ENCODE results near the gene OPRD1. TPM values are rescaled to one million over a fixed set of nuclear protein-coding genes. Genes with fewer than 3 reads are reported as not detected.

OPRD1 gene
- total and polyA plus RNA-seq, 4 donors: 0.28 to 1.4 (median 0.66) TPM

GRCh38 chr1:28894785-28895184 lies 82.8 kb downstream of the OPRD1 start:
- Histone ChIP-seq H3K4me1 (ENCODE audit: control insufficient read depth, insufficient read depth, low read length) (peaks cover 4% of the 10 kb centered on the region), H3K27ac (ENCODE audit: low read depth, low read length) (no peak overlapping the region), H3K36me3 (ENCODE audit: control insufficient read depth, insufficient read depth, low read length) (no peaks in the 10 kb centered on the region), H3K9me3 (ENCODE audit: control insufficient read depth, insufficient read depth, low read length) (no peaks in the 10 kb centered on the region), H3K4me3 (ENCODE audit: low read depth, low read length) (no peak overlapping the region), H3K27me3 (ENCODE audit: control insufficient read depth, insufficient read depth, low read length) (no peaks in the 10 kb centered on the region)
- WGBS (ENCODE audit: insufficient coverage): no CpG with 5 or more reads among the region's 2 CpGs
- DNase-seq (ENCODE audit: low read depth in 4 of 6, low spot score in 6 of 6): no peak

DNA sequence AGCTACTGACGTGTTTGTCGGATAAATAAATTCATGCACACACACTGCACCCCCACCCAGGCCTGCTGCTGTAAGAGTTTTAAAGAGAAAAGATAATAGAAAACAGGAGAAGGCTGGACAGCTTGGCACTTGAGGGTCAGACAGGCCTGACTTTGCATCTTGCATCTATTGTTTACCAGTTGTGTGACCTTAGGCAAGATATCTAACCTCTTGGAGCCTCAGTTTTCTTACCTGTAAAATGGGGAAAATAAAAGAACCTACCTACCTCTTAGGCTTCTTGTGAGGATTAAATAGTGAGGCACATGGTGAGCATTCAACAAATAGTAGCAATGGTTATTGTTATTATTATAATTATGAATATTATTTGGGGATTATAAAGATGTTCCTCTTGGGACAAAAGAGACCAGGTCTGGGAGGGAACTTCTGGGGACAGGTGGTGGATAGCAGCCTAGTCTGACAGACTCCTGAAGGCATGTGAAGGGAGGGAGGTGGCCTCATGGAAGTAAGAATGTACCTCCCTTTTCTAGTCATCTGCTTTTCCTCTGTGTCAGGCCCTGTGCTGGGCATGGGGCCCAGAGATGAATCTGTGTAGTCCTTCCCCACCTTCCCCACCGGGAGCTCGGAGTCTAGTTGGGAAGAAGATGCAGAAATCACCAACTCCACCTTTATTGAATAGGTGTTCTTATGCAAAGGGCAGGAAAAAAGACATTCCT lies 84.1 kb downstream of the OPRD1 start:
- no peak for DNase-seq (ENCODE audit: low read depth in 4 of 6, low spot score in 6 of 6)
- Histone ChIP-seq H3K27me3 (ENCODE audit: control insufficient read depth, insufficient read depth, low read length) (no peaks in the 10 kb centered on the region), H3K9me3 (ENCODE audit: control insufficient read depth, insufficient read depth, low read length) (no peaks in the 10 kb centered on the region), H3K4me3 (ENCODE audit: low read depth, low read length) (no peak overlapping the region), H3K4me1 (ENCODE audit: control insufficient read depth, insufficient read depth, low read length) (peaks cover 4% of the 10 kb centered on the region), H3K36me3 (ENCODE audit: control insufficient read depth, insufficient read depth, low read length) (no peaks in the 10 kb centered on the region), H3K27ac (ENCODE audit: low read depth, low read length) (no peak overlapping the region)
- WGBS (ENCODE audit: insufficient coverage): no CpG with 5 or more reads among the region's 4 CpGs

DNA sequence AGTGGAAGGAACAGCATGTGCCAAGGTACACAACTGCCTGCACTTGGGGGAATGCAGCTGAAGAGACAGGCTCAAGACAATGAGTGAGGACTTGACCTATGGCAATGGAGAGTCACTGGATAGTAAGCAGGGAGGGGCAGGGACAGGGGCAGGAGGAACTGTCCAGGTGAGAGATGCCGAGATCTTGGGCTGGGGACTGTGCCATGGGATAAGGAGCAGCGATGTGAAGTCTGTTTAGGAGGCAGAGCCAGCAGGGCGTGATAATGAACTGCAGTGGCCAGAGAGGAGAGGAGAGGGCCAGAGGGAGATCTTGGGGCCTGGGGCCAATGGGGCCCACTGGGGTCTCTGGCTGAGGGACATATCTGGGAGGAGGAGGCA lies 84.6 kb downstream of the OPRD1 start:
- peaks cover 4% of the 10 kb centered on the region for H3K4me1 ChIP-seq (ENCODE audit: control insufficient read depth, insufficient read depth, low read length)
- no peak for DNase-seq (ENCODE audit: low read depth in 4 of 6, low spot score in 6 of 6)
- WGBS (ENCODE audit: insufficient coverage): 61% methylated on average over 3 of the region's 3 CpGs
- H3K36me3 ChIP-seq (ENCODE audit: control insufficient read depth, insufficient read depth, low read length): no peaks in the 10 kb centered on the region
- no peak overlapping the region for H3K4me3 ChIP-seq (ENCODE audit: low read depth, low read length)
- H3K27ac ChIP-seq (ENCODE audit: low read depth, low read length): no peak overlapping the region
- no peaks in the 10 kb centered on the region for H3K9me3 ChIP-seq (ENCODE audit: control insufficient read depth, insufficient read depth, low read length)
- no peaks in the 10 kb centered on the region for H3K27me3 ChIP-seq (ENCODE audit: control insufficient read depth, insufficient read depth, low read length)

- no peak for DNase-seq (ENCODE audit: low read depth in 4 of 6, low spot score in 6 of 6)
- 75% methylated on average over 3 of the region's 4 CpGs for WGBS (ENCODE audit: insufficient coverage)
- H3K4me1 ChIP-seq (ENCODE audit: control insufficient read depth, insufficient read depth, low read length): peaks cover 4% of the 10 kb centered on the region
- H3K27me3 ChIP-seq (ENCODE audit: control insufficient read depth, insufficient read depth, low read length): no peaks in the 10 kb centered on the region
- no peak overlapping the region for H3K27ac ChIP-seq (ENCODE audit: low read depth, low read length)
- no peaks in the 10 kb centered on the region for H3K9me3 ChIP-seq (ENCODE audit: control insufficient read depth, insufficient read depth, low read length)
- no peak overlapping the region for H3K4me3 ChIP-seq (ENCODE audit: low read depth, low read length)
- no peaks in the 10 kb centered on the region for H3K36me3 ChIP-seq (ENCODE audit: control insufficient read depth, insufficient read depth, low read length)
Observed at GRCh38 chr1:28897789-28898188, 85.8 kb downstream of the OPRD1 start.

DNA sequence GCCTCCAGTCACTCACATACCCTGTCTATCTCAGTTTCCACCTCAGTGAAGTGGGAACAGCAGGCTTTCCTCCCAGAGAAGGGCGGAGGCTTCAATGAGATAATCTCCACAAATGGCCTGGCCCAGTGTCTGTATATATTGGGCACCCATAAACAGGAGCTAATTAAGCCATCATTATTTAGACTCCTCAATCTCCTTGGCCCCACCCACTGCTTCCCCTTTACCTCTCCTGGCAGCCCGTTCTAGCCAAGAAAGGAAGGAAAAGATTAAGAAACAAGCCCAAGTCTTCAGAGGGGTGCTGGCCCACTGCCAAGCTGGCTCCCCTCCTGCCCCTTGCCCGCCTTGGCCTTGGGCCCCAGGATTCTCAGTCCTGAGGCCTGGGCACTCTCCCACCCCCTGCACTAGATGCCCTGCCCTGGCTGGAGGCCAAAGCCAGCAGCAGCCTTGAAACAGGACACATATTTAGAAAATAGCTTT lies 86.5 kb downstream of the OPRD1 start:
- DNase-seq (ENCODE audit: low read depth in 4 of 6, low spot score in 6 of 6): peak in 1 of 6 donors; percentile 30
- peaks cover 4% of the 10 kb centered on the region for H3K4me1 ChIP-seq (ENCODE audit: control insufficient read depth, insufficient read depth, low read length)
- no peaks in the 10 kb centered on the region for H3K9me3 ChIP-seq (ENCODE audit: control insufficient read depth, insufficient read depth, low read length)
- no peak overlapping the region for H3K4me3 ChIP-seq (ENCODE audit: low read depth, low read length)
- no peaks in the 10 kb centered on the region for H3K27me3 ChIP-seq (ENCODE audit: control insufficient read depth, insufficient read depth, low read length)
- no peak overlapping the region for H3K27ac ChIP-seq (ENCODE audit: low read depth, low read length)
- no peaks in the 10 kb centered on the region for H3K36me3 ChIP-seq (ENCODE audit: control insufficient read depth, insufficient read depth, low read length)
- WGBS (ENCODE audit: insufficient coverage): 58% methylated on average over 3 of the region's 3 CpGs

- H3K27ac ChIP-seq (ENCODE audit: low read depth, low read length): no peak overlapping the region
- H3K4me3 ChIP-seq (ENCODE audit: low read depth, low read length): no peak overlapping the region
- WGBS (ENCODE audit: insufficient coverage): 38% methylated on average over 1 of the region's 2 CpGs
- no peak for DNase-seq (ENCODE audit: low read depth in 4 of 6, low spot score in 6 of 6)
- no peaks in the 10 kb centered on the region for H3K9me3 ChIP-seq (ENCODE audit: control insufficient read depth, insufficient read depth, low read length)
- no peaks in the 10 kb centered on the region for H3K27me3 ChIP-seq (ENCODE audit: control insufficient read depth, insufficient read depth, low read length)
- H3K36me3 ChIP-seq (ENCODE audit: control insufficient read depth, insufficient read depth, low read length): no peaks in the 10 kb centered on the region
- peaks cover 4% of the 10 kb centered on the region for H3K4me1 ChIP-seq (ENCODE audit: control insufficient read depth, insufficient read depth, low read length)
Observed at GRCh38 chr1:28899267-28899666, 87.3 kb downstream of the OPRD1 start.

- Histone ChIP-seq H3K4me1 (ENCODE audit: control insufficient read depth, insufficient read depth, low read length) (peaks cover 4% of the 10 kb centered on the region), H3K27me3 (ENCODE audit: control insufficient read depth, insufficient read depth, low read length) (no peaks in the 10 kb centered on the region), H3K9me3 (ENCODE audit: control insufficient read depth, insufficient read depth, low read length) (no peaks in the 10 kb centered on the region), H3K36me3 (ENCODE audit: control insufficient read depth, insufficient read depth, low read length) (no peaks in the 10 kb centered on the region), H3K4me3 (ENCODE audit: low read depth, low read length) (no peak overlapping the region), H3K27ac (ENCODE audit: low read depth, low read length) (no peak overlapping the region)
- 67% methylated on average over 1 of the region's 3 CpGs for WGBS (ENCODE audit: insufficient coverage)
- no peak for DNase-seq (ENCODE audit: low read depth in 4 of 6, low spot score in 6 of 6)
Observed at GRCh38 chr1:28900562-28900961, 88.6 kb downstream of the OPRD1 start.

- Histone ChIP-seq H3K36me3 (ENCODE audit: control insufficient read depth, insufficient read depth, low read length) (no peaks in the 10 kb centered on the region), H3K27ac (ENCODE audit: low read depth, low read length) (no peak overlapping the region), H3K9me3 (ENCODE audit: control insufficient read depth, insufficient read depth, low read length) (no peaks in the 10 kb centered on the region), H3K4me1 (ENCODE audit: control insufficient read depth, insufficient read depth, low read length) (peaks cover 4% of the 10 kb centered on the region), H3K27me3 (ENCODE audit: control insufficient read depth, insufficient read depth, low read length) (no peaks in the 10 kb centered on the region), H3K4me3 (ENCODE audit: low read depth, low read length) (no peak overlapping the region)
- DNase-seq (ENCODE audit: low read depth in 4 of 6, low spot score in 6 of 6): no peak
- WGBS (ENCODE audit: insufficient coverage): no CpG with 5 or more reads among the region's 2 CpGs
Observed at GRCh38 chr1:28902738-28903137, 90.8 kb downstream of the OPRD1 start.

GRCh38 chr1:28905921-28906666 lies 94.1 kb downstream of the OPRD1 start:
- Histone ChIP-seq H3K9me3 (ENCODE audit: control insufficient read depth, insufficient read depth, low read length) (no peaks in the 10 kb centered on the region), H3K4me1 (ENCODE audit: control insufficient read depth, insufficient read depth, low read length) (no peaks in the 10 kb centered on the region), H3K27ac (ENCODE audit: low read depth, low read length) (no peak overlapping the region), H3K27me3 (ENCODE audit: control insufficient read depth, insufficient read depth, low read length) (no peaks in the 10 kb centered on the region), H3K4me3 (ENCODE audit: low read depth, low read length) (no peak overlapping the region), H3K36me3 (ENCODE audit: control insufficient read depth, insufficient read depth, low read length) (no peaks in the 10 kb centered on the region)
- no peak for DNase-seq (ENCODE audit: low read depth in 4 of 6, low spot score in 6 of 6)
- whole genome bisulfite sequencing (ENCODE audit: insufficient coverage): 82% methylated on average over 2 of the region's 8 CpGs

DNA sequence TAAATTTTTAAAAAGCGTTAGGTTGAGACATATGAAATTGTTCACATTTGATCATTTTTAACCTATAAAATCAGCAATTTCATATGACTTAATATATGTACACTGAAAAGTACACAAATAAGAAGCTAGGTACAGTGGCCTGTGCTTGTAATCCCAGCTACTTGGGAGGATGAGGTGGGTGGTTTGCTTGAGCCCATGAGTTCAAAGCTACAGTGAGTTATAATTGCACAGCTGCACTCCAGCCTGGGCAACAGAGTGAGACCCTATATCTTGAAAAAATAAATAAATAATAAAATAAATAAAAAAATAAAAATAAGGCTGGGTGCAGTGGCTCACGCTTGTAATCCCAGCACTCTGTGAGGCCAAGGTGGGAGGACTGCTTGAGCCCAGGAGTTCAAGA lies 97.2 kb downstream of the OPRD1 start:
- no peak for DNase-seq (ENCODE audit: low read depth in 4 of 6, low spot score in 6 of 6)
- no CpG with 5 or more reads among the region's 2 CpGs for WGBS (ENCODE audit: insufficient coverage)
- Histone ChIP-seq H3K4me1 (ENCODE audit: control insufficient read depth, insufficient read depth, low read length) (peaks cover 4% of the 10 kb centered on the region), H3K27ac (ENCODE audit: low read depth, low read length) (no peak overlapping the region), H3K36me3 (ENCODE audit: control insufficient read depth, insufficient read depth, low read length) (no peaks in the 10 kb centered on the region), H3K9me3 (ENCODE audit: control insufficient read depth, insufficient read depth, low read length) (no peaks in the 10 kb centered on the region), H3K4me3 (ENCODE audit: low read depth, low read length) (no peak overlapping the region), H3K27me3 (ENCODE audit: control insufficient read depth, insufficient read depth, low read length) (no peaks in the 10 kb centered on the region)
